Astrocyte (in vitro differentiated cells and primary cell): ENCODE measurements around the gene TMEM179.

Source experiments
- EZH2 ChIP-seq: IDR thresholded peaks from 2 replicates; pipeline ENCODE4 v1.6.1; 2012; ENCODE audit warnings: mild to moderate bottlenecking, low read length, inconsistent platforms; ENCODE audit not compliant: insufficient read depth
- TF ChIP-seq, protein P1 (sequence below): IDR thresholded peaks from 2 replicates; pipeline ENCODE4 v1.5.1; 2011; ENCODE audit warnings: low read depth, mild to moderate bottlenecking, inconsistent platforms, low read length, moderate library complexity; ENCODE audit not compliant: insufficient read depth

GRCh38 chr14:104557766-104558165 lies 46.8 kb downstream of the TMEM179 start:
- TF ChIP-seq, protein P1, sequence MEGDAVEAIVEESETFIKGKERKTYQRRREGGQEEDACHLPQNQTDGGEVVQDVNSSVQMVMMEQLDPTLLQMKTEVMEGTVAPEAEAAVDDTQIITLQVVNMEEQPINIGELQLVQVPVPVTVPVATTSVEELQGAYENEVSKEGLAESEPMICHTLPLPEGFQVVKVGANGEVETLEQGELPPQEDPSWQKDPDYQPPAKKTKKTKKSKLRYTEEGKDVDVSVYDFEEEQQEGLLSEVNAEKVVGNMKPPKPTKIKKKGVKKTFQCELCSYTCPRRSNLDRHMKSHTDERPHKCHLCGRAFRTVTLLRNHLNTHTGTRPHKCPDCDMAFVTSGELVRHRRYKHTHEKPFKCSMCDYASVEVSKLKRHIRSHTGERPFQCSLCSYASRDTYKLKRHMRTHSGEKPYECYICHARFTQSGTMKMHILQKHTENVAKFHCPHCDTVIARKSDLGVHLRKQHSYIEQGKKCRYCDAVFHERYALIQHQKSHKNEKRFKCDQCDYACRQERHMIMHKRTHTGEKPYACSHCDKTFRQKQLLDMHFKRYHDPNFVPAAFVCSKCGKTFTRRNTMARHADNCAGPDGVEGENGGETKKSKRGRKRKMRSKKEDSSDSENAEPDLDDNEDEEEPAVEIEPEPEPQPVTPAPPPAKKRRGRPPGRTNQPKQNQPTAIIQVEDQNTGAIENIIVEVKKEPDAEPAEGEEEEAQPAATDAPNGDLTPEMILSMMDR = no peak
- no peak for TF ChIP-seq EZH2
